WTC11 (cell line): Measurements from ENCODE around the gene CHID1. TPM values are rescaled to one million over a fixed set of nuclear protein-coding genes. Genes with fewer than 3 reads are reported as not detected.

ENCODE experiments used
- ATAC-seq: fragments of 200-7000 bp; cut with Tn5 transposase; 2 replicates; pipeline ENCODE4 v1.10.0; 2021; ENCODE audit warnings: mild to moderate bottlenecking, moderate library complexity
- CTCF ChIA-PET: fragments of 300-600 bp; sonication (Branson Sonifier 250); formaldehyde crosslinking; loops from one replicate; lab custom pipeline; 2021; ENCODE audit warnings: antibody characterized with exemption; lab: Charles Lee
- POLR2A ChIA-PET: fragments of 350-600 bp; sonication (Branson Sonifier 250); formaldehyde crosslinking; loops from one replicate; lab custom pipeline; 2021; ENCODE audit warnings: antibody characterized with exemption; lab: Charles Lee
- DNase-seq: peaks from one replicate; pipeline ENCODE4 v3.0.0; 2021; ENCODE audit warnings: low spot score
- H3K27ac Mint-ChIP-seq: 2 replicates; pipeline ENCODE4 v1.8.0; 2021; ENCODE audit warnings: mixed read lengths
- H3K27me3 Mint-ChIP-seq: 2 replicates; pipeline ENCODE4 v1.8.0; 2021; ENCODE audit warnings: low read depth, mild to moderate bottlenecking, moderate library complexity, mixed read lengths
- H3K36me3 Mint-ChIP-seq: 2 replicates; pipeline ENCODE4 v1.8.0; 2021; ENCODE audit warnings: mixed read lengths
- H3K4me1 Mint-ChIP-seq: 2 replicates; pipeline ENCODE4 v1.8.0; 2022; ENCODE audit warnings: mixed read lengths
- H3K4me3 Mint-ChIP-seq: 2 replicates; pipeline ENCODE4 v1.8.0; 2021; ENCODE audit warnings: mild to moderate bottlenecking, moderate library complexity, mixed read lengths
- H3K9me3 Mint-ChIP-seq: 2 replicates; pipeline ENCODE4 v1.8.0; 2021; ENCODE audit warnings: mixed read lengths
- AFF4 ChIP-seq: sonication (generic); formaldehyde crosslinking; IDR thresholded peaks from 2 replicates; pipeline ENCODE4 v1.8.1; 2023; ENCODE audit warnings: mild to moderate bottlenecking, missing genetic modification reagents, borderline replicate concordance
- ARID4B ChIP-seq: sonication (generic); formaldehyde crosslinking; IDR thresholded peaks from 2 replicates; pipeline ENCODE4 v1.8.0; 2023; ENCODE audit warnings: missing genetic modification reagents, mild to moderate bottlenecking, borderline replicate concordance
- ATF6 ChIP-seq: sonication (generic); formaldehyde crosslinking; IDR thresholded peaks from 2 replicates; pipeline ENCODE4 v1.8.1; 2023; ENCODE audit warnings: mild to moderate bottlenecking, missing genetic modification reagents
- E2F4 ChIP-seq: sonication (generic); formaldehyde crosslinking; IDR thresholded peaks from 2 replicates; pipeline ENCODE4 v1.8.1; 2022; ENCODE audit warnings: low read depth, mild to moderate bottlenecking, moderate library complexity, missing genetic modification reagents, borderline replicate concordance
- EMX1 ChIP-seq: fragments of 250-450 bp; sonication (Bioruptor Pico); IDR thresholded peaks from 2 replicates; pipeline ENCODE4 v1.8.0; 2021; ENCODE audit warnings: mild to moderate bottlenecking
- FOXP1 ChIP-seq: sonication (generic); formaldehyde crosslinking; IDR thresholded peaks from 2 replicates; pipeline ENCODE4 v1.8.0; 2022; ENCODE audit warnings: missing genetic modification reagents, mild to moderate bottlenecking, moderate library complexity, borderline replicate concordance
- HMGA2 ChIP-seq: fragments of 250-450 bp; sonication (Bioruptor Pico); IDR thresholded peaks from 2 replicates; pipeline ENCODE4 v1.4.0; 2021; ENCODE audit warnings: mild to moderate bottlenecking, moderate library complexity
- KAT7 ChIP-seq: sonication (generic); formaldehyde crosslinking; IDR thresholded peaks from 2 replicates; pipeline ENCODE4 v1.8.1; 2023; ENCODE audit warnings: missing genetic modification reagents, mild to moderate bottlenecking, borderline replicate concordance
- MYBL2 ChIP-seq: sonication (generic); formaldehyde crosslinking; IDR thresholded peaks from 2 replicates; pipeline ENCODE4 v1.8.1; 2023; ENCODE audit warnings: mild to moderate bottlenecking, moderate library complexity, missing genetic modification reagents
- NR3C1 ChIP-seq: sonication (generic); formaldehyde crosslinking; conservative IDR thresholded peaks from 2 replicates; pipeline ENCODE4 v1.8.1; 2023; ENCODE audit warnings: low read depth, mild to moderate bottlenecking, missing genetic modification reagents
- PREB ChIP-seq: sonication (generic); formaldehyde crosslinking; IDR thresholded peaks from 2 replicates; pipeline ENCODE4 v1.8.1; 2022; ENCODE audit warnings: mild to moderate bottlenecking, missing genetic modification reagents, moderate library complexity, borderline replicate concordance
- SMAD3 ChIP-seq: sonication (generic); formaldehyde crosslinking; IDR thresholded peaks from 2 replicates; pipeline ENCODE4 v1.8.0; 2022; ENCODE audit warnings: missing genetic modification reagents, mild to moderate bottlenecking, borderline replicate concordance
- SOX15 ChIP-seq: fragments of 250-450 bp; sonication (Bioruptor Pico); IDR thresholded peaks from 2 replicates; pipeline ENCODE4 v1.9.0; 2021; ENCODE audit warnings: mild to moderate bottlenecking
- TEAD1 ChIP-seq: sonication (generic); formaldehyde crosslinking; IDR thresholded peaks from 2 replicates; pipeline ENCODE4 v1.8.0; 2022; ENCODE audit warnings: mild to moderate bottlenecking, missing genetic modification reagents
- ZNF263 ChIP-seq: sonication (generic); formaldehyde crosslinking; IDR thresholded peaks from 2 replicates; pipeline ENCODE4 v1.8.1; 2022; ENCODE audit warnings: low read depth, mild to moderate bottlenecking, moderate library complexity, missing genetic modification reagents
- ZNF423 ChIP-seq: fragments of 250-450 bp; sonication (Bioruptor Pico); IDR thresholded peaks from 2 replicates; pipeline ENCODE4 v2.1.2; 2022; ENCODE audit warnings: mild to moderate bottlenecking, moderate library complexity
- total RNA-seq: library from RNA; stranded (reverse); gene quantifications from 3 replicates; pipeline ENCODE4 v1.2.3, GENCODE V29; 2021
- TF ChIP-seq, protein P1 (sequence below): sonication (generic); formaldehyde crosslinking; IDR thresholded peaks from 2 replicates; pipeline ENCODE4 v1.8.0; 2022; ENCODE audit warnings: mild to moderate bottlenecking, missing genetic modification reagents
- TF ChIP-seq, protein P2 (sequence below): sonication (generic); formaldehyde crosslinking; IDR thresholded peaks from 2 replicates; pipeline ENCODE4 v1.8.0; 2022; ENCODE audit warnings: mild to moderate bottlenecking, missing genetic modification reagents

The CHID1 gene
- total RNA-seq, 1 experiment from 2014 or later = 92.8 TPM

GRCh38 chr11:830295-831117 is 80.1 kb downstream of the CHID1 start (continued):
- TF ChIP-seq ARID4B (CRISPR knock-in tag) = 0 out of 2 replicates have a peak, but pooled peaks have one; percentile 17
- TF ChIP-seq E2F4 (CRISPR knock-in tag) = no peak
- TF ChIP-seq NR3C1 = peak; percentile 77; the same call in 1 of the 2 replicates
- 0 out of 2 replicates have a peak, but pooled peaks have one; percentile 20 for TF ChIP-seq SMAD3 (CRISPR knock-in tag)
- TF ChIP-seq, protein P1, sequence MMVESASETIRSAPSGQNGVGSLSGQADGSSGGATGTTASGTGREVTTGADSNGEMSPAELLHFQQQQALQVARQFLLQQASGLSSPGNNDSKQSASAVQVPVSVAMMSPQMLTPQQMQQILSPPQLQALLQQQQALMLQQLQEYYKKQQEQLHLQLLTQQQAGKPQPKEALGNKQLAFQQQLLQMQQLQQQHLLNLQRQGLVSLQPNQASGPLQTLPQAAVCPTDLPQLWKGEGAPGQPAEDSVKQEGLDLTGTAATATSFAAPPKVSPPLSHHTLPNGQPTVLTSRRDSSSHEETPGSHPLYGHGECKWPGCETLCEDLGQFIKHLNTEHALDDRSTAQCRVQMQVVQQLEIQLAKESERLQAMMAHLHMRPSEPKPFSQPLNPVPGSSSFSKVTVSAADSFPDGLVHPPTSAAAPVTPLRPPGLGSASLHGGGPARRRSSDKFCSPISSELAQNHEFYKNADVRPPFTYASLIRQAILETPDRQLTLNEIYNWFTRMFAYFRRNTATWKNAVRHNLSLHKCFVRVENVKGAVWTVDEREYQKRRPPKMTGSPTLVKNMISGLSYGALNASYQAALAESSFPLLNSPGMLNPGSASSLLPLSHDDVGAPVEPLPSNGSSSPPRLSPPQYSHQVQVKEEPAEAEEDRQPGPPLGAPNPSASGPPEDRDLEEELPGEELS (CRISPR knock-in tag) = peak; percentile 67

DNA sequence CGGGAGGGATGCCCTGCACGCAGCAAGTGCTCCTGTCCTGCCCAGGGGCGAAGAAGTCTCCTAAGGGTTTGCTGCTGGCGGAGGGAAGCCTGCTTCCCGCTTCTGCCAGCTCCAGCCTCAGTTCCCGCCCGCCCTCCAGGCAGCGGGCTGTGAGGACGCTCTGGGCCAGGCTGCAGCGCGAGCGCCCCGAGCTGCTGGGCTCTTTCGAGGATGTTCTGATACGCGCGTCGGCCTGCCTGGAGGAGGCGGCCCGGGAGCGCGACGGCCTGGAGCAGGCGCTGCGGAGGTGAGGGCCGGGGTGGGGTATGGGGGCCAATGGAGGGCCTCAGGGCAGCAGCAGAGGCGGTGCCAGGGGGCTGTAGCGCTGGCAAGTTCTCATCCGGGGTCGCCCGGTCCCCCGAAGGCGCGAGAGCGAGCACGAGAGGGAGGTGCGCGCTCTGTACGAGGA is 80.7 kb downstream of the CHID1 start:
- no peaks in the 10 kb centered on the region for H3K9me3 Mint-ChIP-seq
- peak overlapping the region; percentile 76 for H3K4me3 Mint-ChIP-seq
- CTCF ChIA-PET = interaction anchor here (0.5 to 7.7 kb wide), 9 partner anchors 8 to 698 kb away, joined by 3 to 82 read pairs (median 10); partner anchors contain the start of genes PNPLA2, POLR2L and TSPAN4
- no peaks in the 10 kb centered on the region for H3K36me3 Mint-ChIP-seq
- H3K27ac Mint-ChIP-seq = no peak overlapping the region
- POLR2A ChIA-PET = interaction anchor here (1.2 to 4.7 kb wide), 5 partner anchors 10 to 214 kb away, joined by 3 to 38 read pairs (median 7); partner anchors contain the start of genes IRF7, PNPLA2, RPLP2 and TSPAN4
- peaks cover 33% of the 10 kb centered on the region for H3K27me3 Mint-ChIP-seq
- ATAC-seq (peak; percentile 10), DNase-seq (no peak)
- H3K4me1 Mint-ChIP-seq = peaks cover 49% of the 10 kb centered on the region
- TF ChIP-seq HMGA2 (CRISPR knock-in tag) (no peak), MYBL2 (CRISPR knock-in tag) (peak; percentile 69; the same call in 1 of the 2 replicates), FOXP1 (CRISPR knock-in tag) (0 out of 2 replicates have a peak, but pooled peaks have one; percentile 18), KAT7 (CRISPR knock-in tag) (0 out of 2 replicates have a peak, but pooled peaks have one; percentile 22), AFF4 (CRISPR knock-in tag) (0 out of 2 replicates have a peak, but pooled peaks have one; percentile 17), EMX1 (CRISPR knock-in tag) (no peak), ZNF263 (CRISPR knock-in tag) (no peak), SOX15 (no peak), PREB (CRISPR knock-in tag) (no peak), TEAD1 (peak; percentile 75; the same call in 1 of the 2 replicates), ATF6 (CRISPR knock-in tag) (no peak), ZNF423 (CRISPR knock-in tag) (no peak)
- TF ChIP-seq, protein P2, sequence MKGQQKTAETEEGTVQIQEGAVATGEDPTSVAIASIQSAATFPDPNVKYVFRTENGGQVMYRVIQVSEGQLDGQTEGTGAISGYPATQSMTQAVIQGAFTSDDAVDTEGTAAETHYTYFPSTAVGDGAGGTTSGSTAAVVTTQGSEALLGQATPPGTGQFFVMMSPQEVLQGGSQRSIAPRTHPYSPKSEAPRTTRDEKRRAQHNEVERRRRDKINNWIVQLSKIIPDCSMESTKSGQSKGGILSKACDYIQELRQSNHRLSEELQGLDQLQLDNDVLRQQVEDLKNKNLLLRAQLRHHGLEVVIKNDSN (CRISPR knock-in tag) = no peak
